Hepatocyte (in vitro differentiated cells): ENCODE results near the gene HEBP1. TPM values are rescaled to one million over a fixed set of nuclear protein-coding genes. Genes with fewer than 3 reads are reported as not detected.

Experiments used
- DNase-seq: peaks from one replicate; pipeline ENCODE4 v3.0.0-alpha.2; 2016; ENCODE audit warnings: low spot score
- H2AFZ ChIP-seq: fragments of 200-600 bp; sonication (generic); 2 replicates; pipeline ENCODE4 v1.6.0; 2016; ENCODE audit warnings: antibody characterized with exemption, mild to moderate bottlenecking
- H3K27ac ChIP-seq: fragments of 200-600 bp; sonication (generic); 2 replicates; pipeline ENCODE4 v1.5.1; 2016; ENCODE audit warnings: mild to moderate bottlenecking
- H3K27me3 ChIP-seq: fragments of 200-600 bp; sonication (generic); 2 replicates; pipeline ENCODE4 v1.6.1; 2016
- H3K36me3 ChIP-seq: fragments of 200-600 bp; sonication (generic); replicated peaks from 2 replicates; pipeline ENCODE4 v1.5.1; 2016; ENCODE audit warnings: low read depth; ENCODE audit not compliant: insufficient read depth
- H3K4me1 ChIP-seq: fragments of 200-600 bp; sonication (generic); 2 replicates; pipeline ENCODE4 v1.5.1; 2016; ENCODE audit warnings: mild to moderate bottlenecking, moderate library complexity; ENCODE audit not compliant: insufficient read depth
- H3K4me2 ChIP-seq: fragments of 200-600 bp; sonication (generic); 2 replicates; pipeline ENCODE4 v1.6.0; 2016
- H3K4me3 ChIP-seq: fragments of 200-600 bp; sonication (generic); 2 replicates; pipeline ENCODE4 v1.5.1; 2016; ENCODE audit warnings: mild to moderate bottlenecking
- H3K79me2 ChIP-seq: fragments of 200-600 bp; sonication (generic); 2 replicates; pipeline ENCODE4 v1.6.0; 2017; ENCODE audit warnings: mild to moderate bottlenecking
- H3K9me2 ChIP-seq: fragments of 200-600 bp; sonication (generic); replicated peaks from 2 replicates; pipeline ENCODE4 v1.6.0; 2017; ENCODE audit warnings: mild to moderate bottlenecking; ENCODE audit not compliant: insufficient read depth
- H3K9me3 ChIP-seq: fragments of 200-600 bp; sonication (generic); 2 replicates; pipeline ENCODE4 v1.5.1; 2016; ENCODE audit warnings: low read depth, mild to moderate bottlenecking
- H4K20me1 ChIP-seq: fragments of 200-600 bp; sonication (generic); 2 replicates; pipeline ENCODE4 v1.6.0; 2016; ENCODE audit warnings: mild to moderate bottlenecking; ENCODE audit not compliant: insufficient read depth, poor library complexity, severe bottlenecking
- CTCF ChIP-seq: fragments of 200-600 bp; sonication (generic); IDR thresholded peaks from 2 replicates; pipeline ENCODE4 v1.5.1; 2016; ENCODE audit warnings: antibody characterized with exemption, mild to moderate bottlenecking; ENCODE audit not compliant: poor library complexity
- EZH2 ChIP-seq: fragments of 200-600 bp; sonication (generic); IDR thresholded peaks from 2 replicates; pipeline ENCODE4 v1.6.1; 2016; ENCODE audit warnings: antibody characterized with exemption, mild to moderate bottlenecking, borderline replicate concordance
- EZH2phosphoT487 ChIP-seq: fragments of 200-600 bp; sonication (generic); IDR thresholded peaks from one replicate; pipeline ENCODE4 v1.6.1; 2018; ENCODE audit warnings: antibody characterized with exemption, mild to moderate bottlenecking, low read depth, moderate library complexity; ENCODE audit not compliant: unreplicated experiment, severe bottlenecking
- WGBS: methylation state at CpG from one replicate; pipeline ENCODE4 v1.1.6; 2016; ENCODE audit warnings: low lambda C conversion rate; ENCODE audit errors: missing lambda C conversion rate; 5-methylcytosine and 5-hydroxymethylcytosine counted together
- polyA plus RNA-seq: library from polyadenylated mRNA; unstranded; fragments of >200 nt; fragmentation: Nextera tagmentation; extraction: Ambion mirVana; gene quantifications from 2 replicates; pipeline ENCODE4 v1.2.1, GENCODE V29; 2016
- total RNA-seq: library from RNA; depleted of rRNA; stranded (reverse); fragments of >200 nt; gene quantifications from 2 replicates; pipeline ENCODE4 v1.2.3, GENCODE V29; 2014

The HEBP1 gene
- total and polyA plus RNA-seq, 2 experiments from 2014 or later = 30.1 to 89.5 TPM

DNA sequence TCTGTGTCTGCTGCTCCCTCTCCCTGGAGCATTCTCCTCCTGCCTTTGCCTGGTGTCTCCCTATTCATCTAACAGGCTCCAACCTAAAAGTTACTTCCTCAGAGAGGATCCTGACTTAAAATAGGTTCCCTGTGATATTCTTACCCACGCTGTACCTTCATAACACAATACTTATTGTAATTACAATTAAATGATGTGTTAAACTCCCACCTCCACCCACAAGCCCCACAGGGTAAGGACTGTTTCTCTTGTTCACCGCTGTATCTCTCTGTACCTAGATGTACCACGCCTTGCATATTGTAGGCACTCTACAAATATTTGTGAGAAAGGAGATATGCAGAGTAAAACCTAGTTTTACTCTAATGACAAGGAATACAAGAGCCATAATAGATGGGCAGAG, 5.0 kb downstream of the HEBP1 start:
- Histone ChIP-seq H3K4me1 (peaks cover 33% of the 10 kb centered on the region), H3K27me3 (no peaks in the 10 kb centered on the region), H3K4me3 (no peak overlapping the region), H3K36me3 (no peaks in the 10 kb centered on the region), H3K4me2 (no peak overlapping the region), H3K9me3 (no peaks in the 10 kb centered on the region), H3K27ac (no peak overlapping the region), H2AFZ (no peak overlapping the region), H3K9me2 (no peaks in the 10 kb centered on the region), H4K20me1 (peaks cover 15% of the 10 kb centered on the region), H3K79me2 (peaks cover 72% of the 10 kb centered on the region)
- TF ChIP-seq EZH2phosphoT487 (no peak), EZH2 (no peak), CTCF (no peak)
- 97% methylated on average over 3 of the region's 3 CpGs for WGBS
- DNase-seq = no peak

GRCh38 chr12:12993367-12993766, 6.7 kb downstream of the HEBP1 start:
- peaks cover 68% of the 10 kb centered on the region for H3K79me2 ChIP-seq
- peaks cover 6% of the 10 kb centered on the region for H3K36me3 ChIP-seq
- H2AFZ ChIP-seq = no peak overlapping the region
- peak overlapping the region; percentile 90 for H3K27ac ChIP-seq
- H3K27me3 ChIP-seq = no peaks in the 10 kb centered on the region
- peaks cover 14% of the 10 kb centered on the region for H4K20me1 ChIP-seq
- WGBS = 98% methylated on average over 4 of the region's 4 CpGs
- no peak for TF ChIP-seq EZH2
- no peak for TF ChIP-seq EZH2phosphoT487
- no peak for TF ChIP-seq CTCF
- no peaks in the 10 kb centered on the region for H3K9me3 ChIP-seq
- H3K4me1 ChIP-seq = peaks cover 22% of the 10 kb centered on the region
- peak overlapping the region; percentile 59 for H3K4me2 ChIP-seq
- no peaks in the 10 kb centered on the region for H3K9me2 ChIP-seq
- no peak for DNase-seq
- no peak overlapping the region for H3K4me3 ChIP-seq

DNA sequence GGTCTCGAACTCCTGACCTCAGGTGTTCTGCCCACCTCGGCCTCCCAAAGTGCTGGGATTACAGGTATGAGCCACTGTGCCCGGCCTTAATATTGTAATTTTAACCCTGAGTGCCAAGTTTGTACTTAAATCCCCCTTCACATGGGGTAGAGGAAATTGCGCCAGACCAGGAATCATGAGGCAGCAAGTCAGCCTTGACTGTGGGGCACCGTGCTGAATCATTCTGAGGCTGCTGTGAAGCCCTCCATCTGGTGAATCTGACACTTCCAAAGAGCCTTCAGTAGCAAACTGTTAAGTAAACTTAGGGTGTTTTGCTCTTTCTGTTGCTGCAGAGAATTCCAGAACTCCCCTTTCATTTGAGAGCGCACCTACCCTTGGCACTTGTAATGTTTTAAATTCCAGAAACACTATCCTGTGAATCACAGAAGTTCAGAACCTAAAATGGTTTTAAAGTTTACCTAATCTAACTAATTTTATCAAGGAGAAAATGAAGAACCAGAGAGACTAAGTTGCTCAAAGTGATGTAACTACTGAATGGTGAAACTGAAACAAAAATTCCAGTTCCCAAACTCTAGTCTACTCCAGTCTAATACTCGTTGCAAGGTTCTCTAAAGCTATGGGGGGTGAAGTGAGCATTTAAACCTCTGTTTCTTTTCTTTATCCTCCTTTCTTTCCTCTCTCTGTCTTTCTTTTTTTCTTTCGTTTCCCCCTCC, 7.5 kb downstream of the HEBP1 start:
- peak overlapping the region; percentile 90 for H3K27ac ChIP-seq
- peaks cover 22% of the 10 kb centered on the region for H3K4me1 ChIP-seq
- TF ChIP-seq CTCF (no peak), EZH2phosphoT487 (no peak), EZH2 (no peak)
- peaks cover 6% of the 10 kb centered on the region for H3K36me3 ChIP-seq
- H3K4me3 ChIP-seq = no peak overlapping the region
- H3K79me2 ChIP-seq = peaks cover 60% of the 10 kb centered on the region
- H3K9me3 ChIP-seq = no peaks in the 10 kb centered on the region
- H2AFZ ChIP-seq = no peak overlapping the region
- WGBS = 75% methylated on average over 7 of the region's 8 CpGs
- H3K4me2 ChIP-seq = peak overlapping the region; percentile 59
- peak; percentile 67 for DNase-seq
- no peaks in the 10 kb centered on the region for H3K27me3 ChIP-seq
- no peaks in the 10 kb centered on the region for H3K9me2 ChIP-seq
- H4K20me1 ChIP-seq = peaks cover 8% of the 10 kb centered on the region
